Endothelial cell (in vitro differentiated cells): ENCODE data around the gene LYL1. TPM values are rescaled to one million over a fixed set of nuclear protein-coding genes. Genes with fewer than 3 reads are reported as not detected.

Experiments used
- DNase-seq: peaks from one replicate; pipeline ENCODE4 v3.0.0; 2021; ENCODE audit warnings: low spot score
- H3K27ac Mint-ChIP-seq: one replicate; pipeline ENCODE4 v1.8.0; 2021; ENCODE audit warnings: mixed read lengths, inconsistent platforms; ENCODE audit not compliant: unreplicated experiment
- H3K27me3 Mint-ChIP-seq: one replicate; pipeline ENCODE4 v1.8.0; 2021; ENCODE audit warnings: mild to moderate bottlenecking, moderate library complexity, mixed read lengths, inconsistent platforms; ENCODE audit not compliant: unreplicated experiment
- H3K36me3 Mint-ChIP-seq: one replicate; pipeline ENCODE4 v1.8.0; 2021; ENCODE audit warnings: mild to moderate bottlenecking, low read depth, mixed read lengths, inconsistent platforms; ENCODE audit not compliant: unreplicated experiment
- H3K4me1 Mint-ChIP-seq: one replicate; pipeline ENCODE4 v1.8.0; 2021; ENCODE audit warnings: mild to moderate bottlenecking, mixed read lengths, inconsistent platforms; ENCODE audit not compliant: unreplicated experiment
- H3K4me3 Mint-ChIP-seq: one replicate; pipeline ENCODE4 v1.8.0; 2021; ENCODE audit warnings: mild to moderate bottlenecking, mixed read lengths, inconsistent platforms; ENCODE audit not compliant: unreplicated experiment
- H3K9me3 Mint-ChIP-seq: one replicate; pipeline ENCODE4 v1.8.0; 2021; ENCODE audit warnings: mixed read lengths, inconsistent platforms; ENCODE audit not compliant: unreplicated experiment
- total RNA-seq: library from RNA; stranded (reverse); fragmentation: NEBNext Ultra II Directional; extraction: Animal tissue kit (Norgen Biotek cat#: 25700); gene quantifications from one replicate; pipeline ENCODE4 v1.2.1, GENCODE V29; 2021; ENCODE audit not compliant: unreplicated experiment
- TF ChIP-seq, protein P1 (sequence below): fragments of 200-600 bp; sonication (generic); IDR thresholded peaks from one replicate; pipeline ENCODE4 v1.5.0; 2021; ENCODE audit warnings: antibody characterized with exemption; ENCODE audit not compliant: unreplicated experiment

The LYL1 gene
- total RNA-seq, 1 donor from 2014 or later, result 68.6 TPM

DNA sequence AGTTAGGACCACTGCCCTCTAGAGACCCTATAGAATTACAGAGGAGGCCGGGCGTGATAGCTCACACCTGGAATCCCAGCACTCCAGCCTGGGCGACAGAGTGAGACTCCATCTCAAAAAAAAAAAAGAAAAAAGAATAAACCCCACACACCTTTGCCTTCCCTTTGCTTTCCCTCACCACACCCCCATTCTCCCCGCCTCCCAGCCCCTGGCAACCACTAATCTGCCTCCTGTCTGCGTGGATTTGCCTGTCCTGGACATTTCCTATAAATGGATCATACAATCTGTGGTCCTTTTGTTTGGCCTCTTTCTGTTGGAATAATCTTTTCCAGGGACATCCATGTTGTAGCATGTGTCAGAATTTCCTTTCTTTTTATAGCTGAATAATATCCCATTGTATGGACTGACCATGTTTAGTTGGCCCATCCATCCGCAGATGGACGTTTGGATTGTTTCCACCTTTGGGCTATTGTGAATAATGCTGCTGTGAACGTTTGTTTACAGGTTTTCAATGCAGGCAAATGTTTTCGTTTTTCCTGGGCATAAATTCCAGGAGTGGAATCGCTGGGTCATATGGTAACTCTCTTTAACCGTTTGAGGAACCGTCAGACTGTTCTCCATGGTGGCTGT is 30.7 kb upstream of the LYL1 start:
- Mint-ChIP-seq H3K9me3 (no peaks in the 10 kb centered on the region), H3K27me3 (peaks cover 4% of the 10 kb centered on the region), H3K27ac (no peak overlapping the region), H3K36me3 (peaks cover 7% of the 10 kb centered on the region), H3K4me1 (peaks cover 8% of the 10 kb centered on the region), H3K4me3 (peak overlapping the region; percentile 31)
- TF ChIP-seq, protein P1, sequence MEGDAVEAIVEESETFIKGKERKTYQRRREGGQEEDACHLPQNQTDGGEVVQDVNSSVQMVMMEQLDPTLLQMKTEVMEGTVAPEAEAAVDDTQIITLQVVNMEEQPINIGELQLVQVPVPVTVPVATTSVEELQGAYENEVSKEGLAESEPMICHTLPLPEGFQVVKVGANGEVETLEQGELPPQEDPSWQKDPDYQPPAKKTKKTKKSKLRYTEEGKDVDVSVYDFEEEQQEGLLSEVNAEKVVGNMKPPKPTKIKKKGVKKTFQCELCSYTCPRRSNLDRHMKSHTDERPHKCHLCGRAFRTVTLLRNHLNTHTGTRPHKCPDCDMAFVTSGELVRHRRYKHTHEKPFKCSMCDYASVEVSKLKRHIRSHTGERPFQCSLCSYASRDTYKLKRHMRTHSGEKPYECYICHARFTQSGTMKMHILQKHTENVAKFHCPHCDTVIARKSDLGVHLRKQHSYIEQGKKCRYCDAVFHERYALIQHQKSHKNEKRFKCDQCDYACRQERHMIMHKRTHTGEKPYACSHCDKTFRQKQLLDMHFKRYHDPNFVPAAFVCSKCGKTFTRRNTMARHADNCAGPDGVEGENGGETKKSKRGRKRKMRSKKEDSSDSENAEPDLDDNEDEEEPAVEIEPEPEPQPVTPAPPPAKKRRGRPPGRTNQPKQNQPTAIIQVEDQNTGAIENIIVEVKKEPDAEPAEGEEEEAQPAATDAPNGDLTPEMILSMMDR, result no peak
- DNase-seq, result no peak

- H3K4me1 Mint-ChIP-seq, result peaks cover 8% of the 10 kb centered on the region
- peaks cover 3% of the 10 kb centered on the region for H3K27me3 Mint-ChIP-seq
- TF ChIP-seq, protein P1, result no peak
- H3K4me3 Mint-ChIP-seq, result no peak overlapping the region
- DNase-seq, result no peak
- no peaks in the 10 kb centered on the region for H3K9me3 Mint-ChIP-seq
- H3K36me3 Mint-ChIP-seq, result peaks cover 2% of the 10 kb centered on the region
- H3K27ac Mint-ChIP-seq, result no peak overlapping the region
Measured at GRCh38 chr19:13132471-13133180, 30.0 kb upstream of the LYL1 start.

- Mint-ChIP-seq H3K27ac (peak overlapping the region; percentile 31), H3K4me3 (peak overlapping the region; percentile 59), H3K27me3 (peaks cover 2% of the 10 kb centered on the region), H3K9me3 (no peaks in the 10 kb centered on the region), H3K4me1 (peaks cover 8% of the 10 kb centered on the region), H3K36me3 (no peaks in the 10 kb centered on the region)
- DNase-seq, result no peak
- TF ChIP-seq, protein P1, result no peak
Measured at GRCh38 chr19:13130886-13131490, 28.3 kb upstream of the LYL1 start.

GRCh38 chr19:13129384-13129783 is 26.7 kb upstream of the LYL1 start:
- no peak overlapping the region for H3K4me3 Mint-ChIP-seq
- no peaks in the 10 kb centered on the region for H3K36me3 Mint-ChIP-seq
- DNase-seq, result no peak
- no peaks in the 10 kb centered on the region for H3K9me3 Mint-ChIP-seq
- peaks cover 8% of the 10 kb centered on the region for H3K4me1 Mint-ChIP-seq
- no peak overlapping the region for H3K27ac Mint-ChIP-seq
- peaks cover 2% of the 10 kb centered on the region for H3K27me3 Mint-ChIP-seq
- TF ChIP-seq, protein P1, result no peak

- H3K36me3 Mint-ChIP-seq, result no peaks in the 10 kb centered on the region
- H3K27me3 Mint-ChIP-seq, result peaks cover 2% of the 10 kb centered on the region
- no peak overlapping the region for H3K27ac Mint-ChIP-seq
- peak overlapping the region; percentile 31 for H3K4me3 Mint-ChIP-seq
- peaks cover 8% of the 10 kb centered on the region for H3K4me1 Mint-ChIP-seq
- DNase-seq, result no peak
- no peaks in the 10 kb centered on the region for H3K9me3 Mint-ChIP-seq
- TF ChIP-seq, protein P1, result no peak
Measured at GRCh38 chr19:13128583-13128982, 25.9 kb upstream of the LYL1 start.
